H54 (cell line): ENCODE measurements around the gene GRIN2A.

Experiments used
- DNase-seq: peaks from one replicate; pipeline ENCODE4 v3.0.0; 2011; ENCODE audit warnings: low spot score, mixed read lengths; ENCODE audit not compliant: insufficient read length
- FAIRE-seq: peaks from 3 replicates; lab custom pipeline; 2011; peaks lifted over from hg19 to GRCh38; lab: Jason Lieb, UNC
- POLR2A ChIP-seq: IDR thresholded peaks from 2 replicates; pipeline ENCODE4 v1.6.1; 2011; ENCODE audit warnings: low read depth, mild to moderate bottlenecking, low read length

Gene GRIN2A

GRCh38 chr16:9836118-9836736, 346.0 kb downstream of the GRIN2A start:
- DNase-seq (no peak), FAIRE-seq (no peak)

GRCh38 chr16:9827062-9827752, 355.0 kb downstream of the GRIN2A start:
- FAIRE-seq = no peak
- no peak for TF ChIP-seq POLR2A
- DNase-seq = no peak

More at GRCh38 chr16:9836118-9836736, 346.0 kb downstream of the GRIN2A start:
- no peak for TF ChIP-seq POLR2A

GRCh38 chr16:9826656-9827055, 355.6 kb downstream of the GRIN2A start:
- TF ChIP-seq POLR2A = no peak
- DNase-seq (no peak), FAIRE-seq (no peak)

GRCh38 chr16:9824200-9825068, 357.8 kb downstream of the GRIN2A start:
- TF ChIP-seq POLR2A = no peak
- FAIRE-seq (no peak), DNase-seq (no peak)

- FAIRE-seq (no peak), DNase-seq (no peak)
- no peak for TF ChIP-seq POLR2A
These were observed 358.7 kb downstream of the GRIN2A start for GRCh38 chr16:9823510-9823909.

GRCh38 chr16:9821970-9822369, 360.3 kb downstream of the GRIN2A start:
- DNase-seq (no peak), FAIRE-seq (no peak)
- TF ChIP-seq POLR2A = no peak

- no peak for FAIRE-seq
- no peak for DNase-seq
- TF ChIP-seq POLR2A = no peak
These were observed 360.9 kb downstream of the GRIN2A start for GRCh38 chr16:9821331-9821730.

- TF ChIP-seq POLR2A = no peak
- DNase-seq (no peak), FAIRE-seq (no peak)
These were observed 361.6 kb downstream of the GRIN2A start for GRCh38 chr16:9820476-9821246.

- DNase-seq (no peak), FAIRE-seq (no peak)
- TF ChIP-seq POLR2A = no peak
These were observed 363.5 kb downstream of the GRIN2A start for GRCh38 chr16:9818702-9819101.

- FAIRE-seq (no peak), DNase-seq (no peak)
- no peak for TF ChIP-seq POLR2A
These were observed 364.6 kb downstream of the GRIN2A start for GRCh38 chr16:9817586-9817985.

- DNase-seq (no peak), FAIRE-seq (no peak)
- no peak for TF ChIP-seq POLR2A
These were observed 365.6 kb downstream of the GRIN2A start for GRCh38 chr16:9816644-9817043.

- DNase-seq (no peak), FAIRE-seq (no peak)
- TF ChIP-seq POLR2A = no peak
These were observed 368.6 kb downstream of the GRIN2A start for GRCh38 chr16:9813665-9814064.

GRCh38 chr16:9808210-9808609, 374.0 kb downstream of the GRIN2A start:
- FAIRE-seq (no peak), DNase-seq (no peak)
- no peak for TF ChIP-seq POLR2A

- TF ChIP-seq POLR2A = no peak
- no peak for DNase-seq
- FAIRE-seq = no peak
These were observed 374.9 kb downstream of the GRIN2A start for GRCh38 chr16:9807302-9807701.
